Stimulated activated CD8-positive, alpha-beta memory T cell treated with anti-CD3 and anti-CD28 coated beads, Interleukin-7, amount 100 ng/mL, for 24 hours (primary cell): ENCODE data around the gene ANKRD30BL.
"Not testable (repeated sequence)": the region's sequence is repeated elsewhere in the genome, so short reads cannot be mapped to it uniquely, and the experiment has no call there.

Experiments used
- DNase-seq: peaks from one replicate; pipeline ENCODE4 v3.0.0-alpha.2; 2020; ENCODE audit warnings: low read depth

ANKRD30BL gene

GRCh38 chr2:132161161-132162124 lies at the start of gene ANKRD30BL:
ANKRD30BL (minus strand) TSS chr2:132161952; CDS start chr2:132161705, 247 bp downstream.
- DNase-seq, result not testable (repeated sequence)

GRCh38 chr2:132202866-132203265 lies 41.1 kb upstream of the ANKRD30BL start:
- DNase-seq, result not testable (repeated sequence)

GRCh38 chr2:132192854-132193253 lies 31.1 kb upstream of the ANKRD30BL start:
- DNase-seq, result not testable (repeated sequence)

GRCh38 chr2:132167100-132167499 lies 5.3 kb upstream of the ANKRD30BL start:
- not testable (repeated sequence) for DNase-seq

GRCh38 chr2:132162125-132162660 lies 441 bp upstream of the ANKRD30BL start:
- DNase-seq, result not testable (repeated sequence)

- DNase-seq, result not testable (repeated sequence)
These were observed 15.0 kb downstream of the ANKRD30BL start for GRCh38 chr2:132146774-132147173.
